ENCODE data around the gene ACOX1. TPM values are rescaled to one million over a fixed set of nuclear protein-coding genes. Genes with fewer than 3 reads are reported as not detected.
A peak's percentile ranks its signal among the peaks of the same experiment; 100 is the strongest.

ACOX1 gene
- total RNA-seq, 1 donor from 2014 or later, result 54.6 TPM

DNA sequence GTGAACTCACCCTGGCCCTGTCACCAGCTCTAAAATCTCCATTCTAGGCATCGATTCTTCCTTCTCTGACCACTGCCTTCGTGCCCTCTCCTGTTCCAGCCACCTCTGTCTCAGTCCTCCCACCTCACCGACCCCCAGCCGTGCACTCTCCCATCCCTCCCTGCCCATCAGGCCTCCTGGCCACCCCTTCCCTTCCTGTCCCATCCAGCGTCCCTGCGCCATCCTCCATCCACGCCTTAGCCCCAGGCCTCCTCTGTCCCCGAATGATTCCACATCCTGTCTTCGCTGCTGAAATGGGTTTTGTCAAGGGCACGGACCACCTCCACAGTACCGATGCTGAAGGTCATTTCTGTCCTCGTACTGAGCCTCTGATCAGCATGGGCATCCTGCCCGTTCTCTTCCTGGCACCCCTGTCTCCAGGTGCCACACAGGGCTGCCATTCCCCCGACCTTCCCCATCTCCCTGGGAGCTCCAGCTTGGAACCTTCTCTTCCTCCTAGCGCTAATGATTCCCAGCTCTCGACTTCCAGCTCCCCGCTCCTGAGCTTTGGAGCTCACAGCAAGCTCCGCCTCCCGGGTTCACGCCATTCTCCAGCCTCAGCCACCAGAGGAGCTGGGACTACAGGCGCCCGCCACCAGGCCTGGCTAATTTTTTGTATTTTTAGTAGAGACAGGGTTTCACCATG, 84.8 kb downstream of the ACOX1 start:
- peaks cover 8% of the 10 kb centered on the region for H3K4me1 Mint-ChIP-seq (ENCODE audit: low read depth)
- TF ChIP-seq CTCF (IDR thresholded peaks at IDR 0.05; ENCODE audit: unreplicated experiment), result no peak
- DNase-seq (ENCODE audit: low spot score, unreplicated experiment), result no peak
- H3K9me3 Mint-ChIP-seq (ENCODE audit: low read depth), result no peaks in the 10 kb centered on the region
- no peak overlapping the region for H3K4me3 Mint-ChIP-seq (ENCODE audit: low read depth)
- H3K27ac Mint-ChIP-seq, result peak overlapping the region; percentile 87
- H3K36me3 Mint-ChIP-seq (ENCODE audit: insufficient read depth), result no peaks in the 10 kb centered on the region
- H3K27me3 Mint-ChIP-seq, result peaks cover 11% of the 10 kb centered on the region

GRCh38 chr17:75893305-75894048, 85.5 kb downstream of the ACOX1 start:
- Mint-ChIP-seq H3K27me3 (peaks cover 11% of the 10 kb centered on the region), H3K4me3 (ENCODE audit: low read depth) (no peak overlapping the region), H3K27ac (no peak overlapping the region), H3K4me1 (ENCODE audit: low read depth) (peaks cover 8% of the 10 kb centered on the region), H3K9me3 (ENCODE audit: low read depth) (no peaks in the 10 kb centered on the region), H3K36me3 (ENCODE audit: insufficient read depth) (no peaks in the 10 kb centered on the region)
- no peak for DNase-seq (ENCODE audit: low spot score, unreplicated experiment)
- TF ChIP-seq CTCF (IDR thresholded peaks at IDR 0.05; ENCODE audit: unreplicated experiment), result no peak

- H3K27me3 Mint-ChIP-seq, result peaks cover 11% of the 10 kb centered on the region
- H3K4me1 Mint-ChIP-seq (ENCODE audit: low read depth), result peaks cover 8% of the 10 kb centered on the region
- no peak overlapping the region for H3K27ac Mint-ChIP-seq
- H3K4me3 Mint-ChIP-seq (ENCODE audit: low read depth), result no peak overlapping the region
- no peak for TF ChIP-seq CTCF (IDR thresholded peaks at IDR 0.05; ENCODE audit: unreplicated experiment)
- no peak for DNase-seq (ENCODE audit: low spot score, unreplicated experiment)
- H3K9me3 Mint-ChIP-seq (ENCODE audit: low read depth), result no peaks in the 10 kb centered on the region
- H3K36me3 Mint-ChIP-seq (ENCODE audit: insufficient read depth), result no peaks in the 10 kb centered on the region
Observed at GRCh38 chr17:75892556-75893224, 86.3 kb downstream of the ACOX1 start.

DNA sequence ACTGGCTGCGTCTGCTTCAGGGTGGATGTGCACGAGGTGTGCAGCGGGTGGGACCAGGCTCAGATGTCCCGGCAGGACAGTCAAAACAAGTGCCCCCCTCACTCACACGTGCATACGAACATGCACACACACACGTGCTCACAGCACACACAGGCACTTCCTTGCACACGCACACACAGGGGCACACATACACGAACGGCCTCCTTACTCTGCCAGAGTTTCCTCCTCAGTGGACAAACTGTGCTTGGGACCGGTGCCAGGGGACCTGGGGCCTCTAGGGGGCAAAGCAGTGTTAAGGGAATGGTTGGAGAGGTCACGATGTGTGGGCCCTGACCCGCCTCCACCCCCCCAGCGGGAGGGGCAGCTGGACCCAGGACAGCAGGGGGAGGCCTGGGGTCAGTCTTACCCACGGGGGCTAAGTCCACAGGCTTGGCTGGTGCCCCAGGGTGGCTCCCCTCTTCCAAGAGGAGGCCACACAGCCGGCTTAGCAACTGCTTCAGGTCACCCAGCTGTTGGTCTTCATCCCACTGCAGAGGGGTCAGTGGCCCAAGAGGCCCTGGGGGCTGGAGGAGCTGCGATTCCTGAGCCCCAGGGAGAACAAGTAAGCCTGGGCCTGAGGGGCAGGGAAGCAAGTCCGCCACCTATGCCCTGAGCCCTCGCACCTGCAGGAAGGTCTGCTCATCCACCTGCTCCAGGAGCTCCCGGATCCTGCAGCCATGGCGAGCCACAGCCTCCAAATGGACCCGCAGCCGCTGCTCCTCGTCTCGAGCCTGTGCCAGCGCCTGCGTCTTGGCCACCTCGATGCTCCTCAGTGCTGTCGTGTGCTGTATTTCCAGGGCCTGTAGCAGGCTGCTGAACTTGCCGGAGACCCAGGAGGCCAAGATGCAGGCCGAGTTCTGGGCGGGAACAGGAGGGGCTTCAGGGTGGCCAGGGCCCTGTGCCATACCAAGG, 87.1 kb downstream of the ACOX1 start:
- no peak for TF ChIP-seq CTCF (IDR thresholded peaks at IDR 0.05; ENCODE audit: unreplicated experiment)
- Mint-ChIP-seq H3K27me3 (peaks cover 11% of the 10 kb centered on the region), H3K4me1 (ENCODE audit: low read depth) (peaks cover 8% of the 10 kb centered on the region), H3K9me3 (ENCODE audit: low read depth) (no peaks in the 10 kb centered on the region), H3K36me3 (ENCODE audit: insufficient read depth) (no peaks in the 10 kb centered on the region), H3K4me3 (ENCODE audit: low read depth) (no peak overlapping the region), H3K27ac (no peak overlapping the region)
- no peak for DNase-seq (ENCODE audit: low spot score, unreplicated experiment)

Other genes with a start within 250 kb of the ACOX1 start
- gene GALK1, start 214.0 kb downstream of the ACOX1 start, total RNA-seq, result 11.2 and 12.7 TPM in 2 replicates
- 70.0 and 72.8 TPM in 2 replicates for gene UNK, start 194.4 kb downstream of the ACOX1 start, total RNA-seq
- gene UNC13D, start 134.8 kb downstream of the ACOX1 start, total RNA-seq, result 2.7 and 3.1 TPM in 2 replicates
- 47.9 and 57.7 TPM in 2 replicates for gene WBP2, start 123.8 kb downstream of the ACOX1 start, total RNA-seq
- gene TRIM47, start 100.6 kb downstream of the ACOX1 start, total RNA-seq, result 0.42 and 1.0 TPM in 2 replicates
- 13.9 and 17.1 TPM in 2 replicates for gene TRIM65, start 82.2 kb downstream of the ACOX1 start, total RNA-seq
- 82.7 and 94.0 TPM in 2 replicates for gene MRPL38, start 74.3 kb downstream of the ACOX1 start, total RNA-seq
- 24.8 and 29.9 TPM in 2 replicates for gene FBF1, start 38.1 kb downstream of the ACOX1 start, total RNA-seq
- 19.8 and 23.9 TPM in 2 replicates for gene TEN1, start 74 bp upstream of the ACOX1 start, total RNA-seq
- 17.0 and 21.6 TPM in 2 replicates for gene CDK3, start 21.7 kb upstream of the ACOX1 start, total RNA-seq
- gene EVPL, start 48.1 kb upstream of the ACOX1 start, total RNA-seq, result 0.05 TPM in 1 of 2 replicates, not detected in the other
- gene SRP68, start 93.4 kb upstream of the ACOX1 start, total RNA-seq, result 74.9 and 79.4 TPM in 2 replicates
- 1.0 and 1.1 TPM in 2 replicates for gene GALR2, start 95.6 kb upstream of the ACOX1 start, total RNA-seq
- 0.36 and 0.96 TPM in 2 replicates for gene ZACN, start 100.0 kb upstream of the ACOX1 start, total RNA-seq
- gene EXOC7, start 124.6 kb upstream of the ACOX1 start, total RNA-seq, result 354 and 364 TPM in 2 replicates
- gene FOXJ1, start 162.1 kb upstream of the ACOX1 start, total RNA-seq, result 18.6 and 19.0 TPM in 2 replicates